IPS-15b (cell line): ENCODE results near the gene FAM156B.
"Not testable (repeated sequence)": the region's sequence is repeated elsewhere in the genome, so short reads cannot be mapped to it uniquely, and the experiment has no call there.

Experiments used
- H3K27me3 ChIP-seq: one replicate; pipeline ENCODE4 v1.6.1; 2013; ENCODE audit warnings: low read length; ENCODE audit not compliant: control insufficient read depth, insufficient read depth
- H3K36me3 ChIP-seq: one replicate; pipeline ENCODE4 v1.6.1; 2013; ENCODE audit warnings: low read length; ENCODE audit not compliant: control insufficient read depth, insufficient read depth
- H3K4me1 ChIP-seq: one replicate; pipeline ENCODE4 v1.6.1; 2013; ENCODE audit warnings: mild to moderate bottlenecking, low read length; ENCODE audit not compliant: control insufficient read depth, insufficient read depth
- H3K4me3 ChIP-seq: one replicate; pipeline ENCODE4 v1.5.1; 2013; ENCODE audit warnings: low read depth, low read length
- H3K9ac ChIP-seq: one replicate; pipeline ENCODE4 v1.6.1; 2013; ENCODE audit warnings: low read depth, mild to moderate bottlenecking, low read length
- H3K9me3 ChIP-seq: one replicate; pipeline ENCODE4 v1.6.1; 2013; ENCODE audit warnings: mild to moderate bottlenecking, low read length; ENCODE audit not compliant: control insufficient read depth, insufficient read depth

Gene FAM156B

GRCh38 chrX:52933976-52934703, 37.0 kb downstream of the FAM156B start:
- peak overlapping the region; percentile 65 for H3K9ac ChIP-seq
- no peaks in the 10 kb centered on the region for H3K36me3 ChIP-seq
- peaks cover 2% of the 10 kb centered on the region for H3K4me1 ChIP-seq
- H3K4me3 ChIP-seq, result peak overlapping the region; percentile 82
- H3K9me3 ChIP-seq, result no peaks in the 10 kb centered on the region
- H3K27me3 ChIP-seq, result no peaks in the 10 kb centered on the region

- Histone ChIP-seq H3K4me1 (peaks cover 2% of the 10 kb centered on the region), H3K27me3 (no peaks in the 10 kb centered on the region), H3K9me3 (no peaks in the 10 kb centered on the region), H3K9ac (peak overlapping the region; percentile 76), H3K4me3 (peak overlapping the region; percentile 82), H3K36me3 (no peaks in the 10 kb centered on the region)
Measured at GRCh38 chrX:52934704-52935469, 37.8 kb downstream of the FAM156B start.

DNA sequence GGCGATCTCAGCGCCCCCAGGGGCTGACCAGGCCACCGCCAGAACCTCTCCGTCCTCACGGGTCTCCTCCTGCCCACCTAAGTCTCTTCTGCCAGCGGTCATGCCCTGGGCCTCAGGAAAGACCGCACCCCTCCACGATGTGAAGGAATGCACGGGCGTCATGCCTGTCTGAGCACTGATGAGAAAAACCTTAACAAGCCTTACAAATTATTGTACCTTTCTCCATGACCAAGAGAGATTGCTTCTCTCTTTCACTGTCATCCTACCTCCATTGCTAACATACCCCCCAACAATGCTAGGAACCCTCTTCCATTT, 38.3 kb downstream of the FAM156B start:
- H3K4me1 ChIP-seq, H3K9me3 ChIP-seq, H3K36me3 ChIP-seq, H3K27me3 ChIP-seq: not testable (repeated sequence)
- H3K9ac ChIP-seq, result peak overlapping the region; percentile 76
- H3K4me3 ChIP-seq, result peak overlapping the region; percentile 82

DNA sequence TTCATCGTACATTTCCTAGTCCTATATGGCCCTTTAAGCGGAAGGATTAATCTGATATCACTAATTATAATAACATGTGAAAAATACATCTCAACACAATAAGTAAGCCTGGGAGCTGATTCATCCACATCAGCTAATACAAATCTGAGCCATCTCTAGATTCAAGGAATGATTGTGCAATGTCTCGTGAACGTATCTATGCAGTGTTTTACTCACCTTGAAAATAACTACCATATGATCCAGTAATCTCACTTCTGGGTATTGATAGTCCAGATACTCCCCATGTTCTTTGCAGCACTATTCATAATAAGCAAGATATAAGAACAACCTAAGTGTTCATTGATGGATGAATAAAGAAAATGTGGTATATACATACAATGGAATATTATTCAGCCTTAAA, 43.6 kb downstream of the FAM156B start:
- not testable (repeated sequence) for H3K4me1 ChIP-seq, H3K9ac ChIP-seq, H3K27me3 ChIP-seq, H3K36me3 ChIP-seq, H3K4me3 ChIP-seq, H3K9me3 ChIP-seq

DNA sequence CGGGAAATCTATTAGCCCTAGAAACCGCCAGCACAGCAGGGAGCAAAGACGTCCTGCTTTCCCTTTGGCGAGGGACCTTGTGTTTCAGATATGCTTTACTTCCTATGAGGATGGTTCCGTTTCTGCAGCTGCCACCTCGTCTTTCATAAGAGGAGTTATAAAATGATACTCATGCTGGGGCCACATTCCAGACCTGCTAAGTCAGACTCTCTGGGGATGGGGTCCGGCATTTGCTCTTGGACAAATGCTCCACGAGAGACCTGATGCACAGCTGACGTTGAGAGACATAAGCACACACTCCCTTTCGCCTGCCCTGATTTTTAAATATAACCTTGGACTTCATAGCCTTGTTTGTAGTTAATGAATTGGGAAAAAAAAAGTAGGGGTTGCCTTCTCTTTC, 44.6 kb downstream of the FAM156B start:
- not testable (repeated sequence) for H3K4me3 ChIP-seq, H3K36me3 ChIP-seq, H3K27me3 ChIP-seq, H3K4me1 ChIP-seq, H3K9ac ChIP-seq, H3K9me3 ChIP-seq

DNA sequence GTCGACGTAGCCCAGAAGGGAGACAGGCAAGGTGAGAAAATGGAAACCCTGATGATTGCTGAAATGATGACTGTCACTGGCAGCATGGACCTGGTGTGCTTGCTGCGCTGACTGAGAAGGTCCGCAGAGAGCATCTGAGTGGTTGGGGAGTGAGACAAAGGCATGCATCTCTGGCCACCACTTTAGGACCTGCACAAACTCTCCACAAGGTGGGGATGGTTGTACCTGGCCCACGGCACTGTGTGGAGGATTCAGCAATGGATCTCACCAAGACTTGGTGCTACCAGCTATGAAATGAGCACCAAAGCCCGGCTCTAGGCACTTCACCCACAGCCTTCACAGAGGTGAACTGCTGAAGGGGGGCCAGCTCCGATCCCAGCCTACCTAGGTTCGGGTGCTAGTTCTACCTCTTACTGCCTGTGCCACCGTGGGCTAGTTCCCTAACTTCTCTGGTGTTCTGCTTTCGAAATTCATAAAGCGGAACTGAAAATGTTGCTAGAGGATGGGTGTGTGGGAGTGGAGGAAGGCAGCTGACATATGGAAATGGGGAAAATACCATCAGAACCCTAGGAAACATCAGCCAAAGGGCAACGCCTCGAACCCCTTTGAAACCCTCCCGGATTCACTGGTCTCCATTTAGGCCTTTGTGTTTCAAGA, 48.8 kb downstream of the FAM156B start:
- H3K9ac ChIP-seq, H3K27me3 ChIP-seq, H3K4me1 ChIP-seq, H3K9me3 ChIP-seq, H3K4me3 ChIP-seq, H3K36me3 ChIP-seq: not testable (repeated sequence)

GRCh38 chrX:52947501-52947900, 50.4 kb downstream of the FAM156B start:
- H3K9me3 ChIP-seq, H3K27me3 ChIP-seq, H3K9ac ChIP-seq, H3K4me3 ChIP-seq, H3K36me3 ChIP-seq, H3K4me1 ChIP-seq: not testable (repeated sequence)

DNA sequence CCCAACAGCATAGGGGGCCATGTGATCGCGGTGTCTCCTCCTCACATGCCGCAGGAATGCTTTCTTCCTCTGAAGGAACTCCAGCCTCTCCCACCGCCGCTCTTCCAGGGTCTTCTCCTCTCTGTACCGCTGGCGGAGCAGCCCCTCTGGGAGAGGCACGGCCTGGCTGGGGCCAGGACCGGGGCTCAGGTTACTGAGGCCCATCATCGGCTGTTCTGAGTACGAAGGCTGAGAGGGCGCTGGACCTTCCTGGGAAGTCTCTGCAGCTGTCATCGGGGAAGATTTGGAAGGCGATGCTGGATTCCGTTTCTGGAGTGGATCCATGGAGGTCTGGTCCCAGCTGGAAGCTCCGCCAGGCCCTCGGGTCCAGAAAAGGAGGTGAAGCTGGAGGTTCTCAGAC, 51.1 kb downstream of the FAM156B start:
- not testable (repeated sequence) for H3K36me3 ChIP-seq, H3K27me3 ChIP-seq, H3K9ac ChIP-seq, H3K4me3 ChIP-seq, H3K9me3 ChIP-seq, H3K4me1 ChIP-seq

- not testable (repeated sequence) for H3K4me3 ChIP-seq, H3K9me3 ChIP-seq, H3K27me3 ChIP-seq, H3K9ac ChIP-seq, H3K36me3 ChIP-seq, H3K4me1 ChIP-seq
Measured at GRCh38 chrX:52949325-52949724, 52.2 kb downstream of the FAM156B start.

GRCh38 chrX:52949884-52950283, 52.8 kb downstream of the FAM156B start:
- not testable (repeated sequence) for H3K36me3 ChIP-seq, H3K4me3 ChIP-seq

More at GRCh38 chrX:52949884-52950283, 52.8 kb downstream of the FAM156B start:
- H3K4me1 ChIP-seq, H3K27me3 ChIP-seq, H3K9ac ChIP-seq, H3K9me3 ChIP-seq: not testable (repeated sequence)
